K562 (cell line): ENCODE results near the gene ANKRD13B. TPM values are rescaled to one million over a fixed set of nuclear protein-coding genes. Genes with fewer than 3 reads are reported as not detected.

Source experiments
- ARID4B ChIP-seq: sonication (generic); formaldehyde crosslinking; IDR thresholded peaks from 2 replicates; pipeline ENCODE4 v1.8.0; 2022; ENCODE audit warnings: mild to moderate bottlenecking, missing genetic modification reagents
- ATF1 ChIP-seq, 2 experiments: fragments of 450-650 bp in 1 of 2; IDR thresholded peaks; 2 replicates each; pipeline ENCODE4 v1.6.1; 2016; ENCODE audit warnings: missing compliant biosample characterization in 1 of 2, missing genetic modification characterization in 1 of 2
- CBX1 ChIP-seq: sonication (generic); IDR thresholded peaks from 2 replicates; pipeline ENCODE4 v1.6.1; 2016; ENCODE audit warnings: antibody characterized with exemption, low read depth, mild to moderate bottlenecking
- ETS2 ChIP-seq: IDR thresholded peaks from 2 replicates; pipeline ENCODE4 v1.6.1; 2016; ENCODE audit warnings: borderline replicate concordance, missing genetic modification characterization, mild to moderate bottlenecking, moderate library complexity, missing compliant biosample characterization; ENCODE audit not compliant: poor library complexity, severe bottlenecking
- HMGN3 ChIP-seq: IDR thresholded peaks from 2 replicates; pipeline ENCODE4 v1.6.1; 2011; ENCODE audit warnings: borderline replicate concordance, low read depth, mild to moderate bottlenecking, mixed read lengths, low read length; ENCODE audit not compliant: insufficient read length; ENCODE audit errors: extremely low read depth
- KLF13 ChIP-seq: fragments of 450-650 bp; IDR thresholded peaks from 2 replicates; pipeline ENCODE4 v1.6.1; 2016; ENCODE audit warnings: missing genetic modification characterization, low read depth, mild to moderate bottlenecking, missing compliant biosample characterization, moderate library complexity, borderline replicate concordance
- MAZ ChIP-seq, 2 experiments: fragments of 450-650 bp in 1 of 2; sonication (generic) in 1 of 2; formaldehyde crosslinking; IDR thresholded peaks in 1 of 2; conservative IDR thresholded peaks in 1 of 2; 2 replicates each; pipeline versions ENCODE4 v1.4.0 to v1.5.0; 2020; ENCODE audit warnings: mild to moderate bottlenecking in 1 of 2, missing genetic modification reagents in 1 of 2
- MYNN ChIP-seq, 2 experiments: sonication (generic); formaldehyde crosslinking in 1 of 2; IDR thresholded peaks; 2 replicates each; pipeline versions ENCODE4 v1.5.0 to v1.6.1; 2016 to 2020; ENCODE audit warnings: antibody characterized with exemption in 1 of 2, missing genetic modification reagents in 1 of 2
- NR1H2 ChIP-seq: sonication (generic); formaldehyde crosslinking; IDR thresholded peaks from 2 replicates; pipeline ENCODE4 v1.4.0; 2020; ENCODE audit warnings: mild to moderate bottlenecking, missing genetic modification reagents
- PCBP1 ChIP-seq: fragments of 200-400 bp; formaldehyde crosslinking; IDR thresholded peaks from 2 replicates; pipeline ENCODE4 v1.6.1; 2018; ENCODE audit warnings: mild to moderate bottlenecking, low read depth, low read length; ENCODE audit not compliant: poor library complexity, severe bottlenecking
- POLR2B ChIP-seq: fragments of 450-650 bp; IDR thresholded peaks from 2 replicates; pipeline ENCODE4 v1.6.1; 2018; ENCODE audit warnings: low read depth; ENCODE audit not compliant: partially characterized antibody
- RNF2 ChIP-seq: sonication (generic); IDR thresholded peaks from 2 replicates; pipeline ENCODE4 v1.6.1; 2016
- SPI1 ChIP-seq: IDR thresholded peaks from 2 replicates; pipeline ENCODE4 v1.6.1; 2011; ENCODE audit warnings: low read depth, low read length, control low read depth, borderline replicate concordance
- TRIM24 ChIP-seq, 2 experiments: fragments of 450-650 bp; IDR thresholded peaks; 2 replicates each; pipeline ENCODE4 v1.6.1; 2016
- U2AF2 ChIP-seq: fragments of 200-400 bp; formaldehyde crosslinking; optimal IDR thresholded peaks from 2 replicates; pipeline ENCODE3; 2017; ENCODE audit warnings: low read depth, mild to moderate bottlenecking, low read length
- ZKSCAN1 ChIP-seq: fragments of 150-350 bp; IDR thresholded peaks from 2 replicates; pipeline ENCODE4 v1.6.1; 2016; ENCODE audit warnings: low read depth, low read length
- ZNF124 ChIP-seq: sonication (generic); formaldehyde crosslinking; IDR thresholded peaks from 2 replicates; pipeline ENCODE4 v1.8.1; 2022; ENCODE audit warnings: missing genetic modification reagents
- polyA plus RNA-seq, 8 experiments: library from polyadenylated mRNA; depleted of rRNA in 4 of 8; stranded (reverse) in 5 of 8; unstranded in 3 of 8; fragments of >200 nt; fragmentation: Nextera tagmentation in 2 of 8; fragmentation: Illumina TruSeq in 1 of 8; extraction: Ambion mirVana in 2 of 8; extraction: Trizol in 1 of 8; gene quantifications; 2 replicates each; pipeline versions ENCODE4 v1.2.1 to v1.2.3, GENCODE V29; 2011 to 2014; ENCODE audit warnings: inconsistent platforms in 1 of 8, missing spikeins in 1 of 8
- total RNA-seq, 7 experiments: library from RNA; depleted of rRNA in 6 of 7; stranded (reverse); fragments of >200 nt in 6 of 7; fragmentation: Illumina TruSeq in 2 of 7; extraction: Trizol in 2 of 7; gene quantifications; 2 replicates each; pipeline versions ENCODE4 v1.2.1 to v1.2.3, GENCODE V29; 2011 to 2021; ENCODE audit warnings: low replicate concordance in 1 of 7
- TF ChIP-seq, protein P1 (sequence below): fragments of 200-800 bp; sonication (Bioruptor generic); IDR thresholded peaks from 2 replicates; pipeline ENCODE4 v1.6.1; 2017; ENCODE audit warnings: missing genetic modification characterization, missing compliant biosample characterization
- TF ChIP-seq, protein P2 (sequence below): sonication (generic); formaldehyde crosslinking; IDR thresholded peaks from 2 replicates; pipeline ENCODE4 v1.8.0; 2022; ENCODE audit warnings: mild to moderate bottlenecking, missing genetic modification reagents

The ANKRD13B gene
- total and polyA plus RNA-seq, 9 of the 15 experiments (the other 6 are each of a cell fraction or from before 2014, with no cell fraction given), result 0.15 to 28.1 (median 4.6) TPM

DNA sequence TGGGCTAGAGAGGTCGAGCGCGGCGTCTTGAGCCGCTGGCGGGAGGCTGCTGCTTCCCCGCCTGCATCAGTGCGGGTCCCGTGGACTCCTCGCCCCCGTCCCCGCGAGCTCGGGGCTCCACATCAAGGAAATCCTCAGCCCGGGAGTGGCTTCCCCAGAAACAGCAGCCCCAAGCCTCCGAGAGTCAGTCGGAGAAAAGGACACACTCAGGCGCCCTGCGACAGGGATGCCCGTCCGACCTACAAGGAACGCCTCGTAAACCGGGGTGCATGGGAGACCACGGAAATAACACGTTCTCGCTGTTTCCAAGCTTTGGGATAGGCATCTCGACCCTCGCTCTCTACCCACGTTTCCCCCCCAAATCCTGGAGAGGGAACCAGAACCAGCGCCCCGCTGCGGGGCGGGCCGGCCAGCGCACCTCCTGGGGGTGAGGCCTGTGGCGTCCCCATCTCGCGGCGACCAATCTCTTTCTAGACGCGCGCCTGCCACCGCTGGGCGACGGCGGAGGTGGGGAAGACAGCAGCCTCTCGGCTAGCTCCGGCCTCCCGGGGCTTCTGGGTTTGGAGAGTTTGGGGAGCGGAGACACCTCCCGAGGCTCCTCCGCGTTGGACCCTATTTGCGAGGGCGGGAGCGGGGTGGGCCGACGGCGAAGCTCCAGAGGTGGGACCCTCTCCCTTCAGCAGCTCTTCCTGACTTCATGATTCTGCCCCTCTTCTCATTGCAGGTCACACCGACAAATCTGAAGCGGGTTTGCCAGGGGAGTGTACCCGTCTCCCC, 25.2 kb upstream of the ANKRD13B start (continued):
- TF ChIP-seq ARID4B (CRISPR knock-in tag), result peak; percentile 47; the same call in 1 of the 2 replicates
- TF ChIP-seq SPI1, result no peak
- 0 out of 2 replicates have a peak, but pooled peaks have one; percentile 31 for TF ChIP-seq KLF13
- TF ChIP-seq, protein P1, sequence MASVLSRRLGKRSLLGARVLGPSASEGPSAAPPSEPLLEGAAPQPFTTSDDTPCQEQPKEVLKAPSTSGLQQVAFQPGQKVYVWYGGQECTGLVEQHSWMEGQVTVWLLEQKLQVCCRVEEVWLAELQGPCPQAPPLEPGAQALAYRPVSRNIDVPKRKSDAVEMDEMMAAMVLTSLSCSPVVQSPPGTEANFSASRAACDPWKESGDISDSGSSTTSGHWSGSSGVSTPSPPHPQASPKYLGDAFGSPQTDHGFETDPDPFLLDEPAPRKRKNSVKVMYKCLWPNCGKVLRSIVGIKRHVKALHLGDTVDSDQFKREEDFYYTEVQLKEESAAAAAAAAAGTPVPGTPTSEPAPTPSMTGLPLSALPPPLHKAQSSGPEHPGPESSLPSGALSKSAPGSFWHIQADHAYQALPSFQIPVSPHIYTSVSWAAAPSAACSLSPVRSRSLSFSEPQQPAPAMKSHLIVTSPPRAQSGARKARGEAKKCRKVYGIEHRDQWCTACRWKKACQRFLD (CRISPR knock-in tag), result no peak
- TF ChIP-seq TRIM24 (IDR thresholded peaks at IDR 0.05), result no peak
- TF ChIP-seq POLR2B, result peak; percentile 8
- no peak for TF ChIP-seq ETS2
- TF ChIP-seq ZKSCAN1, result no peak
- TF ChIP-seq RNF2, result no peak
- TF ChIP-seq ZNF124 (CRISPR knock-in tag), result no peak
- peak; percentile 72 for TF ChIP-seq PCBP1
- TF ChIP-seq NR1H2 (CRISPR knock-in tag), result no peak
- TF ChIP-seq MYNN (IDR thresholded peaks at IDR 0.05), result peak; percentile 24; the same call in 1 of the 2 replicates
- no peak for TF ChIP-seq MYNN (CRISPR knock-in tag; IDR thresholded peaks at IDR 0.05)
- TF ChIP-seq MAZ (CRISPR knock-in tag; conservative IDR thresholded peaks at IDR 0.05 in 1 of 2, IDR thresholded peaks at IDR 0.05 in 1 of 2), result peak in 1 of 2 experiments; percentile 57; a peak in 1 of 4 replicates
- peak; percentile 20; the same call in 1 of the 2 replicates for TF ChIP-seq CBX1
- peak; percentile 13 for TF ChIP-seq HMGN3
- TF ChIP-seq, protein P2, sequence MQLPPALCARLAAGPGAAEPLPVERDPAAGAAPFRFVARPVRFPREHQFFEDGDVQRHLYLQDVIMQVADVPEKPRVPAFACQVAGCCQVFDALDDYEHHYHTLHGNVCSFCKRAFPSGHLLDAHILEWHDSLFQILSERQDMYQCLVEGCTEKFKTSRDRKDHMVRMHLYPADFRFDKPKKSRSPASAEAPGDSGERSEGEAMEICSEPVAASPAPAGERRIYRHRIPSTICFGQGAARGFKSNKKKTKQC (CRISPR knock-in tag), result no peak
- no peak for TF ChIP-seq U2AF2
- no peak for TF ChIP-seq ATF1 (CRISPR knock-in tag; IDR thresholded peaks at IDR 0.05)
- TF ChIP-seq ATF1 (tag; IDR thresholded peaks at IDR 0.05), result peak; percentile 37; the same call in 1 of the 2 replicates
